Measurements from ENCODE around the gene ITGAX. TPM values are rescaled to one million over a fixed set of nuclear protein-coding genes. Genes with fewer than 3 reads are reported as not detected.

Gene ITGAX
- total RNA-seq, 4 donors from 2014 or later: 0.70 to 18.2 (median 2.5) TPM; not detected in 1

DNA sequence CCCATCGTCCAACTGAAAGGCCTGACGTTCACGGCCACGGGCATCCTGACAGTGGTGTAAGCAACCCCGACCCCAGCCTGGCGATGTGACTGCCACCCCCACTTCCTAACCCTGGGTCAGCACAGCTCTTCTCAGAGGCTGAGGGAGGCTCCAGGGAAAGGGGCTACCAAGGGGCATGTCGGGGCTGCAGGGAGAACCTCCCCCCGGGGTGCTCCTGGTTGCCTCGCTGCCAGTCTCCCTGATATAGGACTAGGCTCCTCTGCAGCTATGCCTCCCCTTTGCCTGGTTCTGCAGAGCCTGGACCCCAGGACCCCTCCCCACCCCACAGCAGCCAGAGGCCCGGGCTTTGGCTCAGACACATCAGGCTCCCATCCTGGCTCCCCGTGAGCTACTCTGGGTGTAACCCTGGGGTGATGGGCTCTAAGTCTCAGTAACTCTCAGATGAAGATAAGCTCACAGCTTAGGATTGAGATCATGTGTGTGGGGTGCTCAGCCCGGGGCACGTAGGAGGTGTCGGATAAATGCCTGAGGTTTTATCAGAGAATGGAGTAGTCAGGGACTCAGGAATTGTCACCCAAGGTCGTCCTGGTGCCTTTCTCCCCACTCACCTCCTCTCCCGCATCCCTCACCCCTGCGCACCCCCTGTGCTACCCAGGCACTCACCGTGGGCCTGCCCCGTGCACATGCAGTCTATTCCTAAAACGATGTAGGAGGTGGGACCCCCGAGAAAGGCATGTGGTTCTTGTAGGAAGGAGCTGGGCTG is 48.8 kb downstream of the ITGAX start:
- H3K9me3 ChIP-seq: no peaks in the 10 kb centered on the region
- H3K36me3 ChIP-seq: no peaks in the 10 kb centered on the region
- no peaks in the 10 kb centered on the region for H3K27me3 ChIP-seq
- DNase-seq: no peak
- no peak overlapping the region for H3K27ac ChIP-seq
- H3K4me3 ChIP-seq: no peak overlapping the region
- H3K4me1 ChIP-seq: no peaks in the 10 kb centered on the region
- TF ChIP-seq, protein P1, sequence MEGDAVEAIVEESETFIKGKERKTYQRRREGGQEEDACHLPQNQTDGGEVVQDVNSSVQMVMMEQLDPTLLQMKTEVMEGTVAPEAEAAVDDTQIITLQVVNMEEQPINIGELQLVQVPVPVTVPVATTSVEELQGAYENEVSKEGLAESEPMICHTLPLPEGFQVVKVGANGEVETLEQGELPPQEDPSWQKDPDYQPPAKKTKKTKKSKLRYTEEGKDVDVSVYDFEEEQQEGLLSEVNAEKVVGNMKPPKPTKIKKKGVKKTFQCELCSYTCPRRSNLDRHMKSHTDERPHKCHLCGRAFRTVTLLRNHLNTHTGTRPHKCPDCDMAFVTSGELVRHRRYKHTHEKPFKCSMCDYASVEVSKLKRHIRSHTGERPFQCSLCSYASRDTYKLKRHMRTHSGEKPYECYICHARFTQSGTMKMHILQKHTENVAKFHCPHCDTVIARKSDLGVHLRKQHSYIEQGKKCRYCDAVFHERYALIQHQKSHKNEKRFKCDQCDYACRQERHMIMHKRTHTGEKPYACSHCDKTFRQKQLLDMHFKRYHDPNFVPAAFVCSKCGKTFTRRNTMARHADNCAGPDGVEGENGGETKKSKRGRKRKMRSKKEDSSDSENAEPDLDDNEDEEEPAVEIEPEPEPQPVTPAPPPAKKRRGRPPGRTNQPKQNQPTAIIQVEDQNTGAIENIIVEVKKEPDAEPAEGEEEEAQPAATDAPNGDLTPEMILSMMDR (IDR thresholded peaks at IDR 0.05): no peak
- TF ChIP-seq POLR2A (IDR thresholded peaks at IDR 0.05): no peak

DNA sequence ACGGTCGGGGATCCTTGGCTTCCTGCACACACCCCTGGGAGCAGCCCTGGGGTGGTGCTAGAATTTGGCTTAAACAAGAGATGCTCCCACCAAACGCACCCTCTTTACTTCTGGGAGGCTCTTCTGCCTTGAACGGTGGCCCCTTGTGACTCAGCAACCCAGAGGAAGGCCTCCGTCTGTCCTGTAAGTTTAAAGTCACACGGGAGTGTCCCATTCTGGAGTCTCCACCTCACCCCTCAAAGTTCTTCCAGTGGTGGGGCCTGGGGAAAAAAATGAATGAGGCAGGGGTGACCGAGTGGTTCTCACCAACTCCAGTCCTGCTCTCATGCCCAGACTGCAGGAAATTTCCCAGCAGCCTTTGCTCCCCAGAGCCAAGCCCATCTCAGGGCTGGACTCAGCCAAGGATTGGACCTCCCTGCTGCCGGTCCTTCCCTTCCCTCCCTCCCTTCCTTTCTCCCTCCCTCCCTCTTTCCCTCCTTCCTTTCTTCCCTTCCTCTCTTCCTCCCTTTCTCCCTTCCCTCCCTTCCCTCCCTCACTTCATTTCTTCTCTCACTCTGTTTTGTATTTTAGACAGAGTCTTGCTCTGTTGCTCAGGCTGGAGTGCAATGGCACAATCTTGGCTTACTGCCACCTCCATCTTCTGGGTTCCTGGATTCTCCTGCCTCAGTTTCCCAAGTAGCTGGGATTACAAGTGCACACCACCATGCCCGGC is 49.5 kb downstream of the ITGAX start:
- Histone ChIP-seq H3K4me3 (no peak overlapping the region), H3K9me3 (no peaks in the 10 kb centered on the region), H3K36me3 (no peaks in the 10 kb centered on the region), H3K4me1 (no peaks in the 10 kb centered on the region), H3K27me3 (no peaks in the 10 kb centered on the region), H3K27ac (no peak overlapping the region)
- no peak for TF ChIP-seq POLR2A (IDR thresholded peaks at IDR 0.05)
- TF ChIP-seq, protein P1 (IDR thresholded peaks at IDR 0.05): no peak
- DNase-seq: no peak

DNA sequence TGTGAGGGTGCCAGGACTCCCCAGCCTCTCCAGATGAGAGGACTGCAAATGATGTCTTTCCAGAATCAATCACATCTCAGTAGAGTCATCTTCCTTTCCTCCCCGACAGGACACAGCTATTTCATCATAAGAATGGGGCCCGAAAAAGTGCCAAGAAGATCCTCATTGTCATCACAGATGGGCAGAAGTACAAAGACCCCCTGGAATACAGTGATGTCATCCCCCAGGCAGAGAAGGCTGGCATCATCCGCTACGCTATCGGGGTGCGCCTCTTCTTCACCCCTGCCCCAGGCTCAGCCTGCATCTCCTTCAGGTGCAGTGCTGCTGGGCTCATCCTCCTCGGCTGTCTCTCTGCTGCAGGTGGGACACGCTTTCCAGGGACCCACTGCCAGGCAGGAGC is 52.4 kb downstream of the ITGAX start:
- no peak for DNase-seq
- TF ChIP-seq, protein P1 (IDR thresholded peaks at IDR 0.05): no peak
- no peak for TF ChIP-seq POLR2A (IDR thresholded peaks at IDR 0.05)
- Histone ChIP-seq H3K4me3 (no peak overlapping the region), H3K36me3 (no peaks in the 10 kb centered on the region), H3K27me3 (no peaks in the 10 kb centered on the region), H3K27ac (no peak overlapping the region), H3K4me1 (no peaks in the 10 kb centered on the region), H3K9me3 (no peaks in the 10 kb centered on the region)

DNA sequence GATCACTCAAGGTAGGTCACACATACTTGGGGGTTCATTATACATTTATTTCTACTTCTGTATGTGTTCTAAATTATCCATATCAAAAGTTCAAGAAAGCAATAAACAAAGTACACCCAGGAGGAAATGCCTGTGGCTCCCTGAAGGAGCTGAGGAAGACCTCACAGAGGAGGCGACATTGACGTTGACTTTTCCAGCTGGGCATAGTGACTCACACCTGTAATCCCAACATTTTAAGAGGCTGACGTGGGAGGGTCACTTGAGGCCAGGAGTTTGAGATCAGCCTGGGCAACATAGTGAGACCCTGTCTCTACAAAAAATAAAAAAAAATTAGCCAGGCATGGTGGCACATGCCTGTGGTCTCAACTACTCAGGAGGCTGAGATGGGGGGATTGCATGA is 54.5 kb downstream of the ITGAX start:
- Histone ChIP-seq H3K27ac (no peak overlapping the region), H3K27me3 (no peaks in the 10 kb centered on the region), H3K4me3 (no peak overlapping the region), H3K9me3 (no peaks in the 10 kb centered on the region), H3K36me3 (no peaks in the 10 kb centered on the region), H3K4me1 (no peaks in the 10 kb centered on the region)
- no peak for TF ChIP-seq POLR2A (IDR thresholded peaks at IDR 0.05)
- TF ChIP-seq, protein P1 (IDR thresholded peaks at IDR 0.05): no peak
- DNase-seq: no peak

DNA sequence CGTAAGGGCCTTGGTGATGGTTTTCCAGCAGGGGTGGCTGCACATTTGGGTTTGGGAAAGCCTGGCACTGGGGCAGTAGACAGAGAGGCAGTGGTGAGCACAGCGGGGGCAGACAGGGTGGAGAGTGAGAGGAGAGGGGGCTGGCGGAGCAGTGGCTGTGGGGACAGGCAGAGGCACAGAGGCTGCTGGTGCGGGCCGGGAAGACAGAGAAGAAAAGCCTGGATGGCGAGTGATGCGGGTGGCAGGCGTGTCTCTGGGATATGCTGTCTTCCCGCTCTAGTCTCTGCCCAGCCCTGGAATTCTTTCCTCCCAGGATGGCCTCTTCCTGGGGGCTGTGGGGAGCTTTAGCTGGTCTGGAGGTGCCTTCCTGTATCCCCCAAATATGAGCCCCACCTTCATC is 55.1 kb downstream of the ITGAX start:
- H3K4me3 ChIP-seq: no peak overlapping the region
- no peaks in the 10 kb centered on the region for H3K4me1 ChIP-seq
- no peaks in the 10 kb centered on the region for H3K27me3 ChIP-seq
- no peak overlapping the region for H3K27ac ChIP-seq
- no peaks in the 10 kb centered on the region for H3K36me3 ChIP-seq
- no peak for DNase-seq
- TF ChIP-seq, protein P1 (IDR thresholded peaks at IDR 0.05): no peak
- no peak for TF ChIP-seq POLR2A (IDR thresholded peaks at IDR 0.05)
- no peaks in the 10 kb centered on the region for H3K9me3 ChIP-seq
